Mesothelial cell of epicardium (in vitro differentiated cells): ENCODE results near the gene TNFAIP8L2. TPM values are rescaled to one million over a fixed set of nuclear protein-coding genes. Genes with fewer than 3 reads are reported as not detected.
A peak's percentile ranks its signal among the peaks of the same experiment; 100 is the strongest.

ENCODE experiments used
- DNase-seq, 2 experiments: peaks; one replicate each; pipeline ENCODE4 v3.0.0; 2021; ENCODE audit warnings: low spot score in 2 of 2; ENCODE audit not compliant: unreplicated experiment in 2 of 2
- H3K27ac Mint-ChIP-seq: 2 replicates; pipeline ENCODE4 v1.8.0; 2021; ENCODE audit warnings: mixed read lengths
- H3K27me3 Mint-ChIP-seq: 2 replicates; pipeline ENCODE4 v1.8.0; 2021; ENCODE audit warnings: low read depth, mixed read lengths
- H3K36me3 Mint-ChIP-seq: 2 replicates; pipeline ENCODE4 v1.8.0; 2021; ENCODE audit warnings: mixed read lengths
- H3K4me1 Mint-ChIP-seq: 2 replicates; pipeline ENCODE4 v1.8.0; 2021; ENCODE audit warnings: mixed read lengths
- H3K4me3 Mint-ChIP-seq: 2 replicates; pipeline ENCODE4 v1.8.0; 2021; ENCODE audit warnings: mild to moderate bottlenecking, moderate library complexity, mixed read lengths
- H3K9me3 Mint-ChIP-seq: 2 replicates; pipeline ENCODE4 v1.8.0; 2021; ENCODE audit warnings: mixed read lengths
- CTCF ChIP-seq: fragments of 200-600 bp; sonication (generic); IDR thresholded peaks from one replicate; pipeline ENCODE4 v1.5.0; 2021; ENCODE audit warnings: antibody characterized with exemption; ENCODE audit not compliant: unreplicated experiment
- total RNA-seq: library from RNA; stranded (reverse); gene quantifications from 3 replicates; pipeline ENCODE4 v1.2.1, GENCODE V29; 2021

Gene TNFAIP8L2
- total RNA-seq, 1 donor from 2014 or later = not detected

DNA sequence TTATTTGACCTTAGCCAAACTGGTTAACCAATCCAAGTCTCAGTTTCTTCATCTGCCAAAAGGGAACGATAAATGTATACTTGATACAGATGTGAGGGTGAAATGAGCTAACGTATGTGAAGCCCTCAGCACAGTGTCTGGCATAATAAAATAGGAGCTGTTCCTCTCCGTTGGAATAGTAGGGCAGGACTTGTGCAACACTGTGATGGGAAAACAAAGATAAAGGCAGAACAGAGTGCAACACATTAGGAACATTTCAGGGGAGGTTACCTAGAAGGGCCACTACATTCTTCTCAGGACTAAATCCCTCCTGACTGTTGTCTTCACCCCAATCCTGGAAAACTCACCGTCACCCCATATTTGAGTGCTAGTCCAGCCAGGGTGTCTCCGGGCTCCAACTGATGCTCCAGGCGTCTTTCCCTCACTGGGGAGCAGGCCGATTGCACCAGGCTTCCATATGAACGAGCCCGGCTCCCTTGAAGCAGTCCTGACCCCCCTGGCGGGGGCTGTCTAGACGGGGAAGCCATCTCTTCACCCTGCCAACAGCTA, 8.4 kb downstream of the TNFAIP8L2 start:
- Mint-ChIP-seq H3K4me1 (peaks cover 22% of the 10 kb centered on the region), H3K4me3 (peak overlapping the region; percentile 98), H3K27me3 (peaks cover 2% of the 10 kb centered on the region), H3K9me3 (no peaks in the 10 kb centered on the region), H3K36me3 (peaks cover 16% of the 10 kb centered on the region), H3K27ac (peak overlapping the region; percentile 98)
- no peak for TF ChIP-seq CTCF
- no peak for DNase-seq

DNA sequence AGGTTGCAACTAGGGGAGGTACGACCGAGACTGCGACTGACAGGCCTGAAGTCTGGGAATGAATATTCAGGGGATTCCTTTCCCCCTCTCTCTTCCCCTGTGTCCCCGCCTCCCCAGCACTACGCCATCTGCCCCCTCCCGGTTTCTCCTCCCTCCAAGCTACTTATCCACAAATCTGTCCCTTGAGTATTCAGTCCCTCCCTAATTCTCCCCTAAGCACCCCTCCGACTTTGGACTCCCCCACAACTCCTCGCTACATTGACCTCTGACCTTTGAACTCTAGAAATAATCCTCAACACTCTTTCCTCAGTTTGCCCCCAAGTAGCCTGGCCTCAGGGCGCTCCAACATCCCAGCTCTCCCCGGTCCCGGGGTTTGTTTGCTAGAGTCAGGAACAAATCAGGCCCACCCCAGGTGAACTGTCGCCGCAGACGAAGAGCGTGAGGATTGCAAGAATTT, 8.9 kb downstream of the TNFAIP8L2 start:
- Mint-ChIP-seq H3K36me3 (peaks cover 18% of the 10 kb centered on the region), H3K27ac (peak overlapping the region; percentile 98), H3K4me1 (peaks cover 22% of the 10 kb centered on the region), H3K4me3 (peak overlapping the region; percentile 98), H3K27me3 (peaks cover 2% of the 10 kb centered on the region), H3K9me3 (no peaks in the 10 kb centered on the region)
- TF ChIP-seq CTCF = no peak
- peak in 1 of 2 experiments; percentile 48 for DNase-seq

GRCh38 chr1:151165738-151166504, 9.5 kb downstream of the TNFAIP8L2 start, which contains the start of the genes LYSMD1 and SCNM1:
Gene LYSMD1, minus strand, starts transcription at chr1:151165902. Its CDS starts 644 bp downstream, at chr1:151165258.
Gene SCNM1, plus strand, starts transcription at chr1:151166144. Its CDS starts 9 bp downstream, at chr1:151166153.
- Mint-ChIP-seq H3K36me3 (peaks cover 15% of the 10 kb centered on the region), H3K27ac (peak within 1 kb of the TSS; percentile 98), H3K4me3 (peak within 1 kb of the TSS; percentile 98), H3K9me3 (no peaks in the 10 kb centered on the region), H3K4me1 (peaks cover 22% of the 10 kb centered on the region), H3K27me3 (peaks cover 2% of the 10 kb centered on the region)
- DNase-seq = peak; percentile 80 to 87
- TF ChIP-seq CTCF = no peak

DNA sequence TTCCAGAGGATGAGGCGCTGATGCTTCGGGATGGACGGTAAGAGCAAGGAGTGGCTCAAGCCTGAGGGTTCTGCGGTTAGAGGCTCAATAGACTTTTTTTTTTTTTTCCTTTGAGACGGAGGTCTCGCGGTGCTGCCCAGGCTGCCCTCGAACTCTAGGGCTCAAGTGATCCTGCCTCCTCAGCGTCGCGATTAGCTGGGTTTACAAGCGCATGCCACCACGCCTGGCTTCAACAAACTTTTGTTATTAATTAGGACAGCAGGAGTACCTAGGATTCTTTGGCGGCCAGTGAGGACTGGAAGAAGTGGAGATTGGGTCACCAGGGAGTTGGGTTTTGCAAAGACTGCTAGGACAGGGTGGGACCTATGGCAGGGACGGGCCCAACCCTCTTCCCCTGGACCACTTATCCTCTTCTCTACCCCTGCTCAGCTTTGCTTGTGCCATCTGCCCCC, 10.1 kb downstream of the TNFAIP8L2 start:
- Mint-ChIP-seq H3K4me3 (peak overlapping the region; percentile 98), H3K27ac (peak overlapping the region; percentile 98), H3K9me3 (no peaks in the 10 kb centered on the region), H3K27me3 (peaks cover 2% of the 10 kb centered on the region), H3K4me1 (peaks cover 22% of the 10 kb centered on the region), H3K36me3 (peaks cover 13% of the 10 kb centered on the region)
- TF ChIP-seq CTCF = no peak
- no peak for DNase-seq

DNA sequence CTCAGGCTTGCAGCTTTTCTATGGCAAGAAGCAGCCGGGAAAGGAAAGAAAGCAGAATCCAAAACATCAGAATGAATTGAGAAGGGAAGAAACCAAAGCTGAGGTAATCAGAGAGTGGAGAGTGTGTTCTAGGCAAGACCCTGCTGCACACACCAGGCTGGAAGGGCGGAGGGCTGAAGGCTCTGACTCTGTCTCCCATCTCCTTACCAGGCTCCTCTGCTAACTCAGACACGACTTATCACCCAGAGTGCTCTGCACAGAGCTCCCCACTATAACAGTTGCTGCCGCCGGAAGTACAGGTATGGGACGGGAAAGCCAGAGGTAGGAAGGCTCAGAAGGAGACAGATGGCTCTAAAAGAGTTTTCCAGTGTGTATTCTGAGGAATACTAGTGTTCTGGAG, 10.7 kb downstream of the TNFAIP8L2 start:
- peak overlapping the region; percentile 98 for H3K4me3 Mint-ChIP-seq
- H3K27ac Mint-ChIP-seq = peak overlapping the region; percentile 98
- peaks cover 2% of the 10 kb centered on the region for H3K27me3 Mint-ChIP-seq
- H3K4me1 Mint-ChIP-seq = peaks cover 22% of the 10 kb centered on the region
- DNase-seq = no peak
- no peaks in the 10 kb centered on the region for H3K9me3 Mint-ChIP-seq
- TF ChIP-seq CTCF = no peak
- peaks cover 8% of the 10 kb centered on the region for H3K36me3 Mint-ChIP-seq
